ENCODE results near the gene TP53BP2. TPM values are rescaled to one million over a fixed set of nuclear protein-coding genes. Genes with fewer than 3 reads are reported as not detected.

TP53BP2 gene
- total and polyA plus RNA-seq, 2 experiments from 2014 or later: 9.2 to 18.2 TPM

DNA sequence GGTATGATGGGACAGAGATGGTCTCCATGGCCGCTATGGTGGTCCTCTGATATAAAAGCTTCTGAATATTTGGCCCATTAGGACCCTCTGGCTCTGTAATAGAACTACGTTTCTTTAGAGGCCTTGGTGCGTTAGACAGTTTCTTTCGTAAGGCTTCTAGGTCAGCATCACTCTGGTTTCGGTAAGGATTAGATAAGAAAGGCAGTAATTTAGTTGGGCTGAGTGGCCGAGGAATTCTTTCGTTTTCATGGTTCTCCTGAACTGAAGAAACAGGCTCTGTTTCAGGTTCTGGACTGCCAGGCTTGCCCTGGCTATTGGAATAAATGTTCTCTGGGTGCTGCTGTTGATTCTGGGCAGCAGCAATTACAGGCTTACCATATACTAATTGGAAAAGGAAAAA is 49.5 kb downstream of the TP53BP2 start:
- 96 to 98% methylated on average over 7 of the region's 7 CpGs for WGBS, 2 experiments (ENCODE audit: low coverage in 1 of 2, low lambda C conversion rate in 2 of 2, missing lambda C conversion rate in 2 of 2)
- Histone ChIP-seq H3K27me3 (replicated peaks; ENCODE audit: insufficient read depth) (no peaks in the 10 kb centered on the region), H3K79me2 (ENCODE audit: insufficient read depth) (no peaks in the 10 kb centered on the region), H3K27ac (no peak overlapping the region), H3K36me3 (ENCODE audit: low read depth) (peaks cover 40% of the 10 kb centered on the region), H3K4me3 (no peak overlapping the region), H3F3A (ENCODE audit: insufficient read depth) (no peaks in the 10 kb centered on the region), H3K4me2 (ENCODE audit: unreplicated experiment) (no peak overlapping the region), H4K20me1 (ENCODE audit: insufficient read depth) (no peaks in the 10 kb centered on the region), H3K9ac (no peak overlapping the region), H3K4me1 (ENCODE audit: insufficient read depth) (no peaks in the 10 kb centered on the region), H2AFZ (no peak overlapping the region), H3K9me2 (ENCODE audit: insufficient read depth) (no peaks in the 10 kb centered on the region), H3K9me3 (ENCODE audit: low read depth) (no peaks in the 10 kb centered on the region)
- in situ Hi-C loops (cut with MboI): no loop called here
- no peak for DNase-seq
- TF ChIP-seq EZH2phosphoT487 (IDR thresholded peaks at IDR 0.05; ENCODE audit: insufficient read depth, low read depth) (no peak), EZH2 (IDR thresholded peaks at IDR 0.05; ENCODE audit: insufficient read depth, poor library complexity, severe bottlenecking) (no peak)

DNA sequence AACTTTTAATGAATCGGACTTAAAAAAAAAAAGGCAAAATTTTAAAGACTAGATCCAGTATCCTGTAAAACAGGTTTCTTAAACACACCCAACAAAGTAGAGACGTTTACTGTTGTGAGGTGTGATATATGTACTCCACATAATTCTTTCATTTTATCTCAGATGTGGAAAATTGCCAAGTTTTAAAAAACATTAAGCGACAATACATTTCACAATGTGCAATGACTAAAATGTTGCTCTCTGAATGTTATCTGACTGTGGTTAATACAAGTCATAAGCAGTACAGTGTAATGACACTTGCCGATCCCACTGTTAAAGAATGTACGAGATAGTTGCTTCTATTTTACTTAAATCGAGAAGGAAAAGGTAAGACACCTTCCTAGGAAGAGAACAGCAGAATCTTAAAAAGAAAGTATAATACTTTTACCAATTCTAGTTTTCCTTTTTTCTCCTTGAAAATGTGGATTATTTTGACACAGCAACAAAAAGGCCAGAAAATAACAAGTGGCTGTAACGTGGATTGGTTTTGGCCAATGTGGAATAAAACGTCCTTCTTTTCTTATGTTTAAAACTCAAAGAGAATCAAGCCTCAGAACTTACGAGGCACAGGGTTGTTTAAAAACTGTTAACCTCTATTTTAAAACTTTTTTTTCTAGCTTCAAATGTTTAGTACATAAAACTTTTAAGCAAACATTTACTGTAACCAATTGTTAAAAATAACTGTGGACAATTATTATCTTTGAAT is 51.4 kb downstream of the TP53BP2 start:
- 90 to 94% methylated on average over 9 of the region's 9 CpGs for WGBS, 2 experiments (ENCODE audit: low coverage in 1 of 2, low lambda C conversion rate in 2 of 2, missing lambda C conversion rate in 2 of 2)
- in situ Hi-C loops (cut with MboI): no loop called here

DNA sequence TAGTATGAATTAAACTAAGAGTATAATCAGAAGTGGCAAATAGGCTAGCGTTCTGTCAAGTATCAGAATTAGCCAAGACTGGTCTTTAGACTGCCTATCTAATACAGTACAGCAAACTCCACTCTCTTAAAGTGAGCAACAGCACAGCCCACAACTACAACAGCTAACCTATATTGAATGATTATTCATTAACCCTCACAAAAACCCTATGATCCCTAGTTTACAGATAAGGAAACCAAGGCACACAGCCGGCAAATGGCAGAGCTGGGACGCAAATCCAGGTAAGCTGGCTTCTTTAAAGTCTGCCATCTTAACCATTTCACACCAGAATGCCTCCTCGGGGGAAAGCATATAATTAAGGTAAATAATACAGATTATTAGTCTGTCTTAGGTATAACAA is 52.0 kb downstream of the TP53BP2 start:
- 95 to 99% methylated on average over 4 of the region's 4 CpGs for WGBS, 2 experiments (ENCODE audit: low coverage in 1 of 2, low lambda C conversion rate in 2 of 2, missing lambda C conversion rate in 2 of 2)
- Histone ChIP-seq H3K9me3 (ENCODE audit: low read depth) (no peaks in the 10 kb centered on the region), H4K20me1 (ENCODE audit: insufficient read depth) (no peaks in the 10 kb centered on the region), H3K4me2 (ENCODE audit: unreplicated experiment) (no peak overlapping the region), H3K4me1 (ENCODE audit: insufficient read depth) (no peaks in the 10 kb centered on the region), H3K36me3 (ENCODE audit: low read depth) (peaks cover 16% of the 10 kb centered on the region), H3K27me3 (replicated peaks; ENCODE audit: insufficient read depth) (no peaks in the 10 kb centered on the region), H2AFZ (no peak overlapping the region), H3K27ac (no peak overlapping the region), H3K9ac (no peak overlapping the region), H3K79me2 (ENCODE audit: insufficient read depth) (no peaks in the 10 kb centered on the region), H3K9me2 (ENCODE audit: insufficient read depth) (no peaks in the 10 kb centered on the region), H3F3A (ENCODE audit: insufficient read depth) (no peaks in the 10 kb centered on the region), H3K4me3 (no peak overlapping the region)
- DNase-seq: no peak
- in situ Hi-C loops (cut with MboI): no loop called here
- no peak for TF ChIP-seq EZH2phosphoT487 (IDR thresholded peaks at IDR 0.05; ENCODE audit: insufficient read depth, low read depth)

More for the DNA sequence above, 51.4 kb downstream of the TP53BP2 start:
- Histone ChIP-seq H4K20me1 (ENCODE audit: insufficient read depth) (no peaks in the 10 kb centered on the region), H3K9ac (no peak overlapping the region), H2AFZ (no peak overlapping the region), H3K4me1 (ENCODE audit: insufficient read depth) (no peaks in the 10 kb centered on the region), H3K9me2 (ENCODE audit: insufficient read depth) (no peaks in the 10 kb centered on the region), H3F3A (ENCODE audit: insufficient read depth) (no peaks in the 10 kb centered on the region), H3K27me3 (replicated peaks; ENCODE audit: insufficient read depth) (no peaks in the 10 kb centered on the region), H3K27ac (no peak overlapping the region), H3K79me2 (ENCODE audit: insufficient read depth) (no peaks in the 10 kb centered on the region), H3K4me2 (ENCODE audit: unreplicated experiment) (no peak overlapping the region), H3K9me3 (ENCODE audit: low read depth) (no peaks in the 10 kb centered on the region), H3K36me3 (ENCODE audit: low read depth) (peaks cover 21% of the 10 kb centered on the region), H3K4me3 (no peak overlapping the region)
- no peak for DNase-seq
- TF ChIP-seq EZH2phosphoT487 (IDR thresholded peaks at IDR 0.05; ENCODE audit: insufficient read depth, low read depth) (no peak), EZH2 (IDR thresholded peaks at IDR 0.05; ENCODE audit: insufficient read depth, poor library complexity, severe bottlenecking) (no peak)

- Histone ChIP-seq H3K27me3 (replicated peaks; ENCODE audit: insufficient read depth) (no peaks in the 10 kb centered on the region), H2AFZ (no peak overlapping the region), H3K27ac (no peak overlapping the region), H3K9me2 (ENCODE audit: insufficient read depth) (no peaks in the 10 kb centered on the region), H3F3A (ENCODE audit: insufficient read depth) (no peaks in the 10 kb centered on the region), H3K9me3 (ENCODE audit: low read depth) (no peaks in the 10 kb centered on the region), H3K79me2 (ENCODE audit: insufficient read depth) (no peaks in the 10 kb centered on the region), H3K36me3 (ENCODE audit: low read depth) (peaks cover 16% of the 10 kb centered on the region; the same call in 1 of the 2 replicates), H3K4me2 (ENCODE audit: unreplicated experiment) (no peak overlapping the region), H4K20me1 (ENCODE audit: insufficient read depth) (no peaks in the 10 kb centered on the region), H3K9ac (no peak overlapping the region), H3K4me3 (no peak overlapping the region), H3K4me1 (ENCODE audit: insufficient read depth) (no peaks in the 10 kb centered on the region)
- DNase-seq: no peak
- TF ChIP-seq EZH2 (IDR thresholded peaks at IDR 0.05; ENCODE audit: insufficient read depth, poor library complexity, severe bottlenecking) (no peak), EZH2phosphoT487 (IDR thresholded peaks at IDR 0.05; ENCODE audit: insufficient read depth, low read depth) (no peak)
- in situ Hi-C loops (cut with MboI): no loop called here
- WGBS, 2 experiments (ENCODE audit: low coverage in 1 of 2, low lambda C conversion rate in 2 of 2, missing lambda C conversion rate in 2 of 2): 6 to 7% methylated on average over 2 of the region's 2 CpGs
Measured at GRCh38 chr1:223792046-223792445, 53.7 kb downstream of the TP53BP2 start.
